Epidermal melanocyte (primary cell): ENCODE measurements around the gene HUNK.
"Not testable (repeated sequence)": the region's sequence is repeated elsewhere in the genome, so short reads cannot be mapped to it uniquely, and the experiment has no call there.

ENCODE experiments used
- DNase-seq: peaks from one replicate; pipeline ENCODE4 v3.0.0; 2011; ENCODE audit warnings: low spot score; ENCODE audit not compliant: insufficient read length

HUNK gene

GRCh38 chr21:31918250-31918775, 45.5 kb downstream of the HUNK start:
- DNase-seq: no peak

DNA sequence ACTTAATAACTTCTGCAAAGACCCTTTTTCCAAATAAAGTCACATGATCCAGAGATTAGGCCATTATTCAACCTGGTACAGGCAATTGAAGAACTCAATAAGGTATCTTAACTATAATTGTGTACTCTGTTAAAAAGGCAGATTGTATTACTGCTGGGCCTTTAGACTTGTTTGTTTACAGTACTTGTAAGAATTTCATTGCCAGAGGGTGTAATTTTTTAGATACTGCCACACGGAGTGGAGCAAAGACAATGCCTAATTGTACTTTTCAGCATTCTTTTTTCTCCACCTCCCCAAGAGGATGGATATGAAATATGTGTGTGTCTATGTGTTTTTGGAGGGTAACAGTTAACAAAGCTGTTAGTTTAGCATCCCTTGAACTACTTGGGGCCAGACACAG, 47.5 kb downstream of the HUNK start:
- DNase-seq: no peak

DNA sequence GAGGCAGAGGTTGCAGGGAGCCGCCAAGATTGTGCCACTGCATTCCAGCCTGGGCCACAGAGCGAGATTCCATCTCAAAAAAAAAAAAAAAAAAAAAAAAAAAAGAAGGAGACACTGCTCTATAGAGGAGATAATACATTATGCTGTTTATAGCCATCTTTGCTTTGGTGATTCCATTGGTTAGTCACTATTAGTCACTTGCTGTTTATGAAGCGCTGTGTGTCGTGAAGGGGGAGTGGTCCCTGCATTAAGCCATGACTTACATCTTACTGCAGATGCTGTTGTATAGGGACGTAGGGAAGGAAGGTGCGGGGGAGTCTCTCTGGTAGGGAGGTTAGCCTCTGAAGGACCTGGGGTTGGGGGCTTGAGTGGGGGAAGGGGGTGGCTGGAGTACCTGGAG, 48.3 kb downstream of the HUNK start:
- no peak for DNase-seq

- DNase-seq: no peak
These were observed 50.1 kb downstream of the HUNK start for GRCh38 chr21:31922881-31923280.

GRCh38 chr21:31923756-31924155, 50.9 kb downstream of the HUNK start:
- DNase-seq: no peak

- no peak for DNase-seq
These were observed 51.7 kb downstream of the HUNK start for GRCh38 chr21:31924548-31924947.

DNA sequence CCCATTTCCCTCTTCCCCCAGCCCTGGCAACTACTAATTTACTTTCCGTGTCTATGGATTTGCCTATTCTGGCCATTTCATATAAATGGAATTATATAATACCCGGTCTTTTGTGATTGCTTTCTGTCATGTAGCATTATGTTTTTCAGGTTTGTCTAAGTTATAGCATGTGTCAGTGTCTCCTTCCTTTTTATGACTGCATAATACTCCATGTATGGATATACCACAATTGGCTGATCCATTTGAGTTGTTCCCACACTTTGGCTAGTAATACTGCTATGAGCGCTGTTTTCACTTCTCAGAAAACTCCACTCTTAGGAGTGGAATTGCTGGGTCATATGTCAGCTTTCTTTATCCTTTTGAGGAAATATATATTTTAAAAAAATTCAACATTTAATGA, 53.7 kb downstream of the HUNK start:
- no peak for DNase-seq

GRCh38 chr21:31927689-31928353, 55.0 kb downstream of the HUNK start:
- no peak for DNase-seq

- DNase-seq: no peak
These were observed 55.8 kb downstream of the HUNK start for GRCh38 chr21:31928656-31929055.

DNA sequence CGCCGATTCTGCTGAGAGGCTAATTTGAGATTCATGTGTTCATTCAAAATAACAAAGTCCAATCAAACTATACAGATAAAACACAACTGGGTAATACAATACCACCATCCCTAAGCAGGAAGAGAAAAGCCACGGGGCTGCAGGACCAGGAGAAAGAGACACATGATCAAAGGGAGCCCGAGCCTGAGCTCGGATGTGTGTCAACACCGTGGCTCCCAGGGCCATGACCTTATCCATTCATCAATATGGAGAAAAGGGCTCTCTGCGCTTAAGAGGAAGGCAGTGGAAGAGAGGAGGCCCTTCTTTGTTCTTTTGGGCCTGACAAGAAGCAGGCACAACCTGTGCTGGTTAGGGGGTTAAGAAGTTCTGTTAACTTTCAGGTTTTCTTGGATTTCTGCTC, 56.7 kb downstream of the HUNK start:
- no peak for DNase-seq

DNA sequence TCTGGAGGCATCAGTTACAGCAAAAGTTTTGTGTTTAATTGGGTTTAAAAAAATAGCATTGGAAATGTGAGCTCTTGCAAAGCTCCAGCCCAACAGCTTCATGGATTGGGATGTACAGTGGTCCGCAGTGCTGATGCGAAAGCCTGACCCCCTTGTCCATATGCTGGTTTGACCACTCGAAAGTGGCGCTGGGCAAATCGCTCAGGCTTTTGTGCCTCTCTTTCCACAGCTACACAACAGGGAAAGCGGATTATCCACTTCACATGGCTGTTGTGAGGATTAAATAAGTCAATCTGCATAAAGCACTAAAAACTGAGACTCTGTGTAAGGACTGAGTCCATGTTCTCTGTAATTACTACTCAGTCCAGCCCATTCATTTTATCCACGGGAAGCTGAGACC, 57.2 kb downstream of the HUNK start:
- no peak for DNase-seq

DNA sequence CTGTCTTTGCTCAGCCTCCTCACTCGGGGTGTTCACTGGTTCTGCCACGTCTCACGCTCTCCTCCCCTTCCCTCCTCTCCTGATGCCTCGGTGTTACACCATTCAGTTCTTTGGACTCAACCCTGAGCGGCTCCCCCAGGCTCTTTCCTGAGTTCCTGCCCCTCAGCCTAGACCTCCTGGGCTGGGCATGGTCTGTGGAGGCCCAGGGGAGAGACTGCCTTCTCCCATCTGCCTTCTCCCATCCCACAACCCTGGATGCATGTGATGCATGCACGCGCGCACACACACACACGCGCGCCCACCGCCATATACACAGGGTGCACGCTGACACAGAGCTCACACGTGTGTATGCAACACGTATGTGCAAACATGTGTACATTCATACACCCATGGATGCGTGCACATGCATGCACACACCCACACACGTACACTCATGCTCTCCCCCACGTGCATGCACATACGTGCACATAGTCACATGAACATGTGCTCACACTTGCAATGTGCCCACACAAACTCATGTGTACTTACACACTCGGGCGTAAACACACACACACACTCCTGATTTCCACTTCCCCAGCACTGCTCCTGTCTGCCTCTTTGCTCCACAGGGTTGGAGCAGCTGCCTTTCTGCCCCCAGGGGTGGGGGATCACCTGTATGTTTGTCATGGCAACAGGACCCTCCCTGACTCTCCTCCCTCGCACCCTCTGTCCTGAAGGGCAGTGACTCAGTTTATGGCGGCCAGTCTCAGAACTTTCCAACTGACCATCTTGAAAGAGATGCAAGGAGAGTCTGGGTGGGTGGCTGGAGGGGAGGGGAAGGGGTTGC, 59.0 kb downstream of the HUNK start:
- DNase-seq: no peak

DNA sequence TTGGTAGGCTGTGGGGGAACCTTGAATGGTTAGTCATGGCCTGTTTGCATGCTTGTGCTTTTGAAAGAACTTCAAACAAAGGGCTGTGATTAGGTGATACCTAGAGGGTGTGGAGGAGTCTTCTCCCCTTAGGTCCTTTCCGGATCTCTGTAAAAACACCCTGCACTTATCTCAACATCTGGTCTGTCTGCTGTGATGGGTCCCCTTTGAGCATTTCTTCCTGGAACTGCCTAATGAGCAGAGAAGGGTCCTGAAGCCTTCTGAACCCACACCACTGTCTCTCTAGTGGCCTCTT, 59.6 kb downstream of the HUNK start:
- no peak for DNase-seq

- no peak for DNase-seq
These were observed 64.5 kb downstream of the HUNK start for GRCh38 chr21:31937303-31937702.

DNA sequence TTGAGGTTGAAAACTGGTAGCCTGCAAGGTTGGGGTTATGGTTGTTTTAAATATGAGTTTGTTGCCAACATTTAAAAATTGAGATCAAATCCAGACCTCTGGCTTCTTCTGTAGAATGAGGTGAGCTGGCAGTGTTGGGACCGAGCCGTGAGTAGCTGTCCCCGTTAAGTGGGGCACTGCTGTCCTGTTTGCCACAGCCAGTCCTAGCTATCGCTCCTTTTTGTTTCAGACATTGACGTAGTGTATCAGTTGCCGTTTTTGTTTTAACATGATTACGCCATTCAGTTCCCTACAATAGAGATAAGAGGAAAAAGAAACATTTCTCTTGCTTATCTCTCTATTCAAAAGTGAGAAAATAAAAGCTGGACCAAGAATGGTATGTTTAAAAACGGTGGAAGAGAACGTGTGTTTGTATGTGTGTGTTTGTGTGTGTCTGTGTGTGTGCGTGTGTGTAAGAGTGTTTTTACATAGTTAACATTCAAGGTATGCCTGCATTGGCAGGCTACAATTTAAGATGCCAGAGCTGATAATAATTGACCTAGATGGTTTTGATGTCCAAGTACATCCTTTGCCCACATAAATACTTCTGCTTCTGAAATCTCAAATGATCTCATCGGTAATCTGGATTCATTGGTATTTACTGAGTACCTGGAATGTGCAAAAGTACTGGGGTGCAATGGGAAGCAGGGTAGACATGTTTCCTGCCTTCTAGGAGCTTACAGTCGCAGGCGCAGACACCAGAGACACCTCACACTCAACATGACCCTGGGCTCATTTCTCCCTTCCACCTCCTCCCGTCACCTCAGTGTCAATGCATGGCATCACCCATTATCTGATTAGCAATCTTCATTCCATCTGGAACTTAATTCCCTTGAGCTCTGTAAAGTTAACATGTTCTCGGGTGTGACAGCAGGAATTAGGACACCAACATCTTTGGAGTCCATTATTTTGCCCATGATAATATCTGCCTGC, 65.8 kb downstream of the HUNK start:
- DNase-seq: no peak

DNA sequence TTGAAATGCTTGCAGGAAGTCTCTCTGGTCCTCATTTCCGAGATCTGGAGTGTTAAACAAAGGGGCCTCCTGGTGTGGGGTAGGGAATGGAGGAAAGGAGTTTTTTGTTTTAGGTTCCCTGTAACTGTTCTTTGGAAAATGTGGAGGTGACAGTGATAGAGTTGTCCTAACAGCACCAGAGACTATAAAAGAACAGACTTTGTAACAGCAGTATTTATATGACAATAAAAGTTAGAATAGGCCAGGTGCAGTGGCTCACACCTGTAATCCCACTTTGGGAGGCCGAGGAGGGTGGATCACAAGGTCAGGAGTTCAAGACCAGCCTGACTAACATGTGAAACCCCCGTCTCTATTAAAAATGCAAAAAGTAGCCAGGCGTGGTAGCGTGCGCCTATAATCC, 68.9 kb downstream of the HUNK start:
- no peak for DNase-seq

DNA sequence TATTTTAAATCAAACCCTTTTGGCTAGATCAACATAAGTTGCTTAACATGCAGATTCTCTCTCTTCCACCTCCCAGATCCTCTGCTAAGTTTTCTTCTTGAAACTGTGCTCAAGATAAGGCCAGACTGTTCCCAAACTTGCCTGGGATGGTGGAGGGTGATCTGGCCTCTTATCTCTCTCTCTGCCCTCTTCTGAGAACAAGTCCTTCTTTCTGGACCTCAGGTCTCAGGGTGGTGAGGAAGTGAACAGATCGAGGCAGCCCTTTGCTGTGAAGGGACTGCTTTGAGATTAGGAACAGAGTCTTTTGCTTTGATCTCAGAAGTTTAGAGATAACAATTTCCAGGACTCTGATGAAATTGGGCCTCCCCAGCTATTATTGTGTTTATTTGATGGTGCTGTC, 70.7 kb downstream of the HUNK start:
- DNase-seq: no peak

DNA sequence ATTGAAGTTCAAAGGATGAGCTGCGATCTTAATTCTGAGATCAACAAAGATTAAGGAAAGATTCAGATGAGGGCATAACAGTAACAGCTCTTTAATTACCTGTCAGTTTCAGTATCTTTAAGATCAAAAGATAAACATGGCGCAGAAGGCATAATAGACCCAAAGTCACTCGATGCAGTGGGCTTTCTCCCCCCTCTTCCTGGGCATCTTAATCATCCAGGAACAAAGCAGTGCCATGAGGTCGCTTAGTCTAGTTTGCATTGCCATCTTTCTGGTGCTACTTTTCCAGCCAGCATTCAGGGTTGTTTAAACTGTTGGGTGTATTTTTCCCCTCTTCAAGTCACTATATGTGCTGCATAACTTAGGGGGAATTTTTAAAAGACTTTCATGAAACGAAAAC, 72.3 kb downstream of the HUNK start:
- DNase-seq: no peak

- DNase-seq: peak; percentile 43
These were observed 72.7 kb downstream of the HUNK start for GRCh38 chr21:31945546-31945945.

DNA sequence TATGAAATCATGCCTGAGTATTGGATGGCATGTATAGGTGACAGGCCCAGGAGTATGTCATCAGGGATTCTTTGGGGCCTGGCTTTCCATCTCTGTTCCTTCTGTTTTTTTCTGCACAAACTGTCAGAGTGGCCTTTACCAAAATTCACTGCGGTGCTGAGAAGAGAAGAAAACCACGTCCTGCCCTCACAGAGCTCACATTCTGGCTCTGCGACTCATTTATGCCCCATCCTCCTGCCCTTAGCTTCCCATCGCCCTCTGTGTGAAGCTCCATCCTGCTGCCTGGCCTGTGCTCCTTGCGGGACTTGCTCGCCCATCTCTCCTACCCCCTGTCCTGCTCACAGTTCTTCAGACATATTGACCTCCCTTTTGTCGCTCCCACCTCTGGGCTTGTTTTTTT, 73.4 kb downstream of the HUNK start:
- no peak for DNase-seq

- not testable (repeated sequence) for DNase-seq
These were observed 74.2 kb downstream of the HUNK start for GRCh38 chr21:31946876-31947550.
